SK-N-SH treated with all-trans-retinoic acid at 6 μM for 48 hours (cell line): ENCODE data around the gene SLC12A8.
A peak's percentile ranks its signal among the peaks of the same experiment; 100 is the strongest.

Experiments used
- ARNTL ChIP-seq: fragments of 450-650 bp; formaldehyde crosslinking; IDR thresholded peaks from 2 replicates; pipeline ENCODE4 v1.5.0; 2020; ENCODE audit warnings: low read depth, mild to moderate bottlenecking, moderate library complexity, borderline replicate concordance
- BACH2 ChIP-seq: fragments of 250-450 bp; sonication (Bioruptor Pico); IDR thresholded peaks from 2 replicates; pipeline ENCODE4 v1.9.0; 2021; ENCODE audit warnings: mild to moderate bottlenecking, borderline replicate concordance
- CSDC2 ChIP-seq: fragments of 250-450 bp; sonication (Bioruptor Pico); IDR thresholded peaks from 2 replicates; pipeline ENCODE4 v1.5.0; 2020; ENCODE audit warnings: mild to moderate bottlenecking, moderate library complexity
- RARB ChIP-seq: fragments of 250-450 bp; sonication (Bioruptor Pico); IDR thresholded peaks from 2 replicates; pipeline ENCODE4 v1.8.0; 2021; ENCODE audit warnings: mild to moderate bottlenecking, moderate library complexity
- SNAI2 ChIP-seq: fragments of 250-450 bp; sonication (Bioruptor Pico); IDR thresholded peaks from 2 replicates; pipeline ENCODE4 v1.5.0; 2020; ENCODE audit warnings: mild to moderate bottlenecking, moderate library complexity
- ZFP3 ChIP-seq: fragments of 250-450 bp; sonication (Bioruptor Pico); IDR thresholded peaks from 2 replicates; pipeline ENCODE4 v1.5.0; 2020; ENCODE audit warnings: mild to moderate bottlenecking, moderate library complexity
- TF ChIP-seq, protein P1 (sequence below): fragments of 250-450 bp; sonication (Bioruptor Pico); IDR thresholded peaks from 2 replicates; pipeline ENCODE4 v1.5.1; 2021; ENCODE audit warnings: mild to moderate bottlenecking, moderate library complexity

DNA sequence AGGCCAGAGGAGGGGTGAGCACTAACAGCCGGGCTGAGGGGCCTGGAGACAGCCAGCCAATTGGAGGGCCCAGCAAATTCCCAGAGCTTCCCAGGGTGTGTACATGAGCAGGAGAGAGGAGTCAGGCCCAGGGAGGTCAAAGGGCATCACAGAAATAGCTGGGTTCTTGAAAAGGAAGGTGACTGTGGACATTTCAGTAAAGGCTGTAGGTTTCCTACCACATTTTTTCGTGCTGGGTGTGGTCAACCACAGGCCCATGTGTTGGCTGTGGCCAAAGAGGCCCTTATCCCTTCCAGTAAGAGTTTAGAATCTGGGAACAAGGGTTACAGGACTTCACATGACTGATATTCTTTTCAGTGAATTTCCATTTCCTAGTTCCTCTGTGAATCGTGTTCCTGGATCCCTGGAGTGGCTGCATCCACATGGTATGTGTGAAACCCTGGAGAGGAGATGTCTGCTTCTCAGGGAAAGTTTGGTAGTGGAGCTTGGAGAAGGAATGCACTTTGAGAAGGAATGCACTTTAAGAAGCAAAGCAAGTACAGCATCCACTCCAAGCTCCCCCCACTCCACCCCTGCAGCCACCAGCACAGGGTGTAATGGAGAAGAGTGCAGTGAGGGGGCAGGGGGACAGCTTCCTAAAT lies 83.6 kb downstream of the SLC12A8 start:
- TF ChIP-seq RARB (CRISPR knock-in tag) (no peak), CSDC2 (peak; percentile 69; the same call in 1 of the 2 replicates), SNAI2 (CRISPR knock-in tag) (no peak), ARNTL (CRISPR knock-in tag) (no peak), ZFP3 (no peak), BACH2 (CRISPR knock-in tag) (no peak)
- TF ChIP-seq, protein P1, sequence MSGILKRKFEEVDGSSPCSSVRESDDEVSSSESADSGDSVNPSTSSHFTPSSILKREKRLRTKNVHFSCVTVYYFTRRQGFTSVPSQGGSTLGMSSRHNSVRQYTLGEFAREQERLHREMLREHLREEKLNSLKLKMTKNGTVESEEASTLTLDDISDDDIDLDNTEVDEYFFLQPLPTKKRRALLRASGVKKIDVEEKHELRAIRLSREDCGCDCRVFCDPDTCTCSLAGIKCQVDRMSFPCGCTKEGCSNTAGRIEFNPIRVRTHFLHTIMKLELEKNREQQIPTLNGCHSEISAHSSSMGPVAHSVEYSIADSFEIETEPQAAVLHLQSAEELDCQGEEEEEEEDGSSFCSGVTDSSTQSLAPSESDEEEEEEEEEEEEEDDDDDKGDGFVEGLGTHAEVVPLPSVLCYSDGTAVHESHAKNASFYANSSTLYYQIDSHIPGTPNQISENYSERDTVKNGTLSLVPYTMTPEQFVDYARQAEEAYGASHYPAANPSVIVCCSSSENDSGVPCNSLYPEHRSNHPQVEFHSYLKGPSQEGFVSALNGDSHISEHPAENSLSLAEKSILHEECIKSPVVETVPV (CRISPR knock-in tag): no peak
